SK-N-SH treated with all-trans-retinoic acid at 6 μM for 48 hours (cell line): ENCODE results near the gene GET4.

Source experiments
- ARNTL ChIP-seq: fragments of 450-650 bp; formaldehyde crosslinking; IDR thresholded peaks from 2 replicates; pipeline ENCODE4 v1.5.0; 2020; ENCODE audit warnings: low read depth, mild to moderate bottlenecking, moderate library complexity, borderline replicate concordance
- ESRRG ChIP-seq: fragments of 250-450 bp; sonication (Bioruptor Pico); IDR thresholded peaks from 2 replicates; pipeline ENCODE4 v1.6.1; 2021; ENCODE audit warnings: mild to moderate bottlenecking
- ISL1 ChIP-seq: fragments of 250-450 bp; sonication (Bioruptor Pico); IDR thresholded peaks from 2 replicates; pipeline ENCODE4 v2.1.2; 2022; ENCODE audit warnings: mild to moderate bottlenecking, moderate library complexity
- PPARA ChIP-seq: fragments of 250-450 bp; sonication (Bioruptor Pico); IDR thresholded peaks from 2 replicates; pipeline ENCODE4 v1.5.0; 2020; ENCODE audit warnings: mild to moderate bottlenecking, borderline replicate concordance
- RARB ChIP-seq: fragments of 250-450 bp; sonication (Bioruptor Pico); IDR thresholded peaks from 2 replicates; pipeline ENCODE4 v1.8.0; 2021; ENCODE audit warnings: mild to moderate bottlenecking, moderate library complexity
- SNAI2 ChIP-seq: fragments of 250-450 bp; sonication (Bioruptor Pico); IDR thresholded peaks from 2 replicates; pipeline ENCODE4 v1.5.0; 2020; ENCODE audit warnings: mild to moderate bottlenecking, moderate library complexity
- TOX ChIP-seq: fragments of 250-450 bp; sonication (Bioruptor Pico); IDR thresholded peaks from 2 replicates; pipeline ENCODE4 v1.8.0; 2021; ENCODE audit warnings: mild to moderate bottlenecking, moderate library complexity, borderline replicate concordance
- ZFP3 ChIP-seq: fragments of 250-450 bp; sonication (Bioruptor Pico); IDR thresholded peaks from 2 replicates; pipeline ENCODE4 v1.5.0; 2020; ENCODE audit warnings: mild to moderate bottlenecking, moderate library complexity
- ZFP30 ChIP-seq: fragments of 450-650 bp; formaldehyde crosslinking; IDR thresholded peaks from 2 replicates; pipeline ENCODE4 v1.5.0; 2022; ENCODE audit warnings: mild to moderate bottlenecking, moderate library complexity
- ZNF8 ChIP-seq: fragments of 450-650 bp; formaldehyde crosslinking; IDR thresholded peaks from 2 replicates; pipeline ENCODE4 v1.5.0; 2020; ENCODE audit warnings: mild to moderate bottlenecking, moderate library complexity
- TF ChIP-seq, protein P1 (sequence below): fragments of 250-450 bp; sonication (Bioruptor Pico); IDR thresholded peaks from 2 replicates; pipeline ENCODE4 v1.5.1; 2020; ENCODE audit warnings: low read depth, mild to moderate bottlenecking, moderate library complexity
- TF ChIP-seq, protein P2 (sequence below): fragments of 250-450 bp; sonication (Bioruptor Pico); IDR thresholded peaks from 2 replicates; pipeline ENCODE4 v1.5.0; 2020; ENCODE audit warnings: mild to moderate bottlenecking, moderate library complexity

DNA sequence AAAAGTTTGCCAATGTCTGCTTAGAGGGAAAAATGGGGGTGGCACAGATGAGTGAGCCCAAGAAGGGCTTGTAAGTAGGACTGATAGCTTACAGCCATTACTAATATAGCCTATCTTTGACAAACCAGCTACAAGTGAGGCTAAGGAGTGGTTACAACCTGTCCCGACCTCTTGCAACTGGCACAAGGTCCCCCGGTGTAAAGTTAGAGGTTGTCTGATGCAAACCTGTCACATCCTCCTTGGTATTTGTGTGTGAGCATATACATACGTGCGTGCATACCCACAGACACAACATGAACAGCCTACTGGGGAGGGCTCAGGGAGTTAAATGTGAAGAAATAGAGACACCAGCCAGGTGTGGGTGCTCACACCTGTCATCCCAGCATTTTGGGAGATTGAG lies 63.5 kb downstream of the GET4 start:
- no peak for TF ChIP-seq ISL1
- no peak for TF ChIP-seq ARNTL
- TF ChIP-seq ZNF8 (CRISPR knock-in tag) = no peak
- TF ChIP-seq, protein P1, sequence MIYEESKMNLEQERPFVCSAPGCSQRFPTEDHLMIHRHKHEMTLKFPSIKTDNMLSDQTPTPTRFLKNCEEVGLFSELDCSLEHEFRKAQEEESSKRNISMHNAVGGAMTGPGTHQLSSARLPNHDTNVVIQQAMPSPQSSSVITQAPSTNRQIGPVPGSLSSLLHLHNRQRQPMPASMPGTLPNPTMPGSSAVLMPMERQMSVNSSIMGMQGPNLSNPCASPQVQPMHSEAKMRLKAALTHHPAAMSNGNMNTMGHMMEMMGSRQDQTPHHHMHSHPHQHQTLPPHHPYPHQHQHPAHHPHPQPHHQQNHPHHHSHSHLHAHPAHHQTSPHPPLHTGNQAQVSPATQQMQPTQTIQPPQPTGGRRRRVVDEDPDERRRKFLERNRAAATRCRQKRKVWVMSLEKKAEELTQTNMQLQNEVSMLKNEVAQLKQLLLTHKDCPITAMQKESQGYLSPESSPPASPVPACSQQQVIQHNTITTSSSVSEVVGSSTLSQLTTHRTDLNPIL (CRISPR knock-in tag) = no peak
- no peak for TF ChIP-seq ESRRG (CRISPR knock-in tag)
- TF ChIP-seq ZFP3 (CRISPR knock-in tag) = no peak
- TF ChIP-seq PPARA (CRISPR knock-in tag) = no peak
- TF ChIP-seq, protein P2, sequence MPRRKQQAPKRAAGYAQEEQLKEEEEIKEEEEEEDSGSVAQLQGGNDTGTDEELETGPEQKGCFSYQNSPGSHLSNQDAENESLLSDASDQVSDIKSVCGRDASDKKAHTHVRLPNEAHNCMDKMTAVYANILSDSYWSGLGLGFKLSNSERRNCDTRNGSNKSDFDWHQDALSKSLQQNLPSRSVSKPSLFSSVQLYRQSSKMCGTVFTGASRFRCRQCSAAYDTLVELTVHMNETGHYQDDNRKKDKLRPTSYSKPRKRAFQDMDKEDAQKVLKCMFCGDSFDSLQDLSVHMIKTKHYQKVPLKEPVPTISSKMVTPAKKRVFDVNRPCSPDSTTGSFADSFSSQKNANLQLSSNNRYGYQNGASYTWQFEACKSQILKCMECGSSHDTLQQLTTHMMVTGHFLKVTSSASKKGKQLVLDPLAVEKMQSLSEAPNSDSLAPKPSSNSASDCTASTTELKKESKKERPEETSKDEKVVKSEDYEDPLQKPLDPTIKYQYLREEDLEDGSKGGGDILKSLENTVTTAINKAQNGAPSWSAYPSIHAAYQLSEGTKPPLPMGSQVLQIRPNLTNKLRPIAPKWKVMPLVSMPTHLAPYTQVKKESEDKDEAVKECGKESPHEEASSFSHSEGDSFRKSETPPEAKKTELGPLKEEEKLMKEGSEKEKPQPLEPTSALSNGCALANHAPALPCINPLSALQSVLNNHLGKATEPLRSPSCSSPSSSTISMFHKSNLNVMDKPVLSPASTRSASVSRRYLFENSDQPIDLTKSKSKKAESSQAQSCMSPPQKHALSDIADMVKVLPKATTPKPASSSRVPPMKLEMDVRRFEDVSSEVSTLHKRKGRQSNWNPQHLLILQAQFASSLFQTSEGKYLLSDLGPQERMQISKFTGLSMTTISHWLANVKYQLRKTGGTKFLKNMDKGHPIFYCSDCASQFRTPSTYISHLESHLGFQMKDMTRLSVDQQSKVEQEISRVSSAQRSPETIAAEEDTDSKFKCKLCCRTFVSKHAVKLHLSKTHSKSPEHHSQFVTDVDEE = no peak
- TF ChIP-seq SNAI2 = no peak
- TF ChIP-seq RARB (CRISPR knock-in tag) = no peak
- TF ChIP-seq ZFP30 = no peak
- TF ChIP-seq TOX (CRISPR knock-in tag) = no peak
